Activated CD4-positive, CD25-positive, alpha-beta regulatory T cell treated with anti-CD3 and anti-CD28 coated beads, Interleukin-2, amount 50 U/mL, for 72 hours (primary cell): ENCODE measurements around the gene DLL4.

ENCODE experiments used
- DNase-seq: peaks from one replicate; pipeline ENCODE4 v3.0.0; 2021

Gene DLL4

DNA sequence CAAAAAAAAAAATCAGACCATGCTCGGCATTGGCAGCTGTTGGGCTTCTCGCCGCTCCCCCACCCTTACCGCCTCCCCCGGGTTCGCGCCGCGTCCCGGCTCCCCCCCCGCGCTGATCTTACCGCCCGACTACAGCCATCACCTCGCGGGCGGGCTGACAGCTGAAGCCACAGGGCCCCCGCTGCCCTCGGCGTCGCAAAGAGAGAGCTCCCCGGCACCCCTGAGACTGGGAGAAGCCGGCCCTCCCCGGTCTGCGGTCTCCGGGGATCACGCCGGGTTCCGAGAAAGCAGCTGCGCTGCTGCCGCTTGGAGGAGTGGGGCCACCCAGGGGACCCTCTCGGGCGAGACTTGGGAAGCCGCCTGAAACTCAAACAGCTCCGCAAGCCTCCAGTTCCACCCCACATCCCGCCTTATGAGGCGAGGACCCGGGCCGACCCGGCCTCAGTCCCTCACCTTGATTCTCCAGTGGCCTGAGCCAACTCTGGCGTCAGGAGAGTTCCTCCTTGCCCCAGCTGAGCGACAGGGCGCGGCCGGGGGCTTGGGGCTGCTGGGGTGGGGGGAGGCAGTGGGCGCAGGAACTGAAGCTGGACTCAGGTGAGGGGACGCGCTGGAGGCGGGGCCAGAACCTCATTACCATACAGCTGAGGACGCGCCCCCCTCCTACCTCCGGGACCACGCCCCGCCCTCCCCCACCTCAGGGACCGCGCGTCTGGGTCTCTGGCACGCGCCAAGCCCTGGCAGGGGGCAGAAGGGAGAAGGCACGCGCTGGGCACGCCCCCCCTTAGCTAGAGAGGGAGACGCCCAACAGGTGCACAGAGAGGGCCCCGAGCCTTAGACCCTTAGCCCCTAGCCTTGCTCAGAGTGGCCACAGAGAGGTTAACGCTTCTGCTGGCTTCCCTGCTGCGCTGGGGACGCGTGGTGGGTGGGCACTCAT, 1.0 kb upstream of the DLL4 start:
- DNase-seq = no peak

DNA sequence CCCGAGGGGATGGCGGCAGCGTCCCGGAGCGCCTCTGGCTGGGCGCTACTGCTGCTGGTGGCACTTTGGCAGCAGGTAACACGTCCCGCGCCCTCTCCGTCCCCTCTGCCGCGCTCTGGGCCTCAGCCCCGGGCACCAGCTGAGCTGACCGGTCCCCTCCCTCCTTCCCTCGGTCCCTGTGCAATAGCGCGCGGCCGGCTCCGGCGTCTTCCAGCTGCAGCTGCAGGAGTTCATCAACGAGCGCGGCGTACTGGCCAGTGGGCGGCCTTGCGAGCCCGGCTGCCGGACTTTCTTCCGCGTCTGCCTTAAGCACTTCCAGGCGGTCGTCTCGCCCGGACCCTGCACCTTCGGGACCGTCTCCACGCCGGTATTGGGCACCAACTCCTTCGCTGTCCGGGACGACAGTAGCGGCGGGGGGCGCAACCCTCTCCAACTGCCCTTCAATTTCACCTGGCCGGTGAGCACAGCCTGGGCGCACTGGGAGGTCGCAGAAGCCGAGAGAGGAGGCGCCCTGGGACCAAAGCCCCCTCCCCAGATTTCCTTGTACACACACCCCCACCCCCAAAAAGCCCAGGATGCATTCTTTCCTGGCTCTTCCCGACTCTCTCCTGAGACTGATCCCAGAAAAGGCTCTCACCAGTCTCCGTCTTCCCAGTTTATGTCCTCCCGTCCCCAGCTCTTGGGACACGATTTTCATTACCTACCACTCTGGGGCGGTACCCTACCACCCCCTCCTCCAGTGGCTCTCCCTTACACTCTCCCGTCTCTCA, 705 bp downstream of the DLL4 start:
- DNase-seq = no peak

DNA sequence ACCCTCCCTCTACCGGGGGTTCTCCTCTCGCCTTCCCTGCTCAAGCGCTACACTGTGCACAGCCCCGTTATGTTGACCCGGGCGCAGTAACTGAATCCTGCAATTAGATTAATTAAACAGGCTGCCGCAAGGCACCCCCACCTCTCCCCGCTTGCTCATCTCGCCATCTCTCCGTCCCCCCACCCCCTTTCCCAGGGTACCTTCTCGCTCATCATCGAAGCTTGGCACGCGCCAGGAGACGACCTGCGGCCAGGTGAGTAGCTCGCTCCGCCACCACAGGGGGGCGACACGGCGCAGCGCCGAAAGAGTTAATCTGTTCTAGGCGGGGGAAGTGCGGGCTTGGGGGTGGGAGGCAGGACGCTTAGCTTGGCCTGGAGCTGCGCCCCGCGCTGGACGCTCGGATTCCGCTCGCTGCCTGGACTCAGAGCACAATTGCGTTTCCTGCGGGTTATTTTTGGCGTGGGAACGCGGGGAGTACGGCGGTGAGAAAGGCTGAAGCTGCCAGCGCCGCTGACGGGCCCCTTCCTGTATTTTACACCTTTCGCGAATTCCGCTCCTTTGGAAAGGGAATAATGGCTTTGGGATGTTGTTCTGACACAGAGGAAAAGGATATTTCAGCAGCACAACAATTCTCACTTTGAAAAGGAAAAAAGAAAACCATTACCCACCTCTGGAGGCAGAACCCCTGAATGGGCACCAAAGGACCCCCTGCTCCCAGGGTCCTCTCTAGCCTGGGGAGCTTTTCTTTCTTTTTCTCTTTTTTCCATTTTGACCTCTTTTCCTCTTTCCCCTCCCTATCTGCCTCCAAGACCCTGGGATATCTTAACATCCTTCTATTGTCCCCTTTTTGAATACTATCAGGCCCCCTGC, 1.5 kb downstream of the DLL4 start:
- DNase-seq = peak; percentile 53

DNA sequence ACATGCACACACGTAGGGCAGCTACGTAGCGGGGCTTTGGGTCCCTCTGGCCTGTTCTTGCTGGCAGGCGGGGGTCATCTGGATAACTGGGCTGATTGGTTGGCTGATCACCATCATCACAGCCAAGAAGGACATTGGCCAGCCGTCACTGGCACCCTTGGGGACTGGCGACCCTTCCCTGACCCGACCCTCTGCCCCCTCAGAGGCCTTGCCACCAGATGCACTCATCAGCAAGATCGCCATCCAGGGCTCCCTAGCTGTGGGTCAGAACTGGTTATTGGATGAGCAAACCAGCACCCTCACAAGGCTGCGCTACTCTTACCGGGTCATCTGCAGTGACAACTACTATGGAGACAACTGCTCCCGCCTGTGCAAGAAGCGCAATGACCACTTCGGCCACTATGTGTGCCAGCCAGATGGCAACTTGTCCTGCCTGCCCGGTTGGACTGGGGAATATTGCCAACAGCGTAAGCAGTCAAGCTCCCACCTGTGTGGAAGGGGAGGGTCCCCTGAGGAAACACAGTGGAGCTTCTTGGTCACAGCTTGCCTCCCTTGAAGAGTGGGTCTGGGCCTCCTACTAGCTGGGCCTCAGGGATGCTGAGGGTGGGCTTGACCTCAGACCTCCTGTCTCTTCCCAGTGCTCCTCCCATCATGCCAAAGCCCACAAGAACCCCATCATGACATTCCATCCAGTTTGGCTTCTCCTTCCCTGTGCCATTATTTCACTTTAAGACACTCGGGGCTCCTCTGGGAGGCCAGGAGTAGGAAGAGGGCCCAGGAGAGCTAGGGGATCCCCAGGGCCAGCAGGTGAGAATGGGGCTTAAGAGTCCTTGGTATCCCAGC, 2.4 kb downstream of the DLL4 start:
- DNase-seq = no peak

DNA sequence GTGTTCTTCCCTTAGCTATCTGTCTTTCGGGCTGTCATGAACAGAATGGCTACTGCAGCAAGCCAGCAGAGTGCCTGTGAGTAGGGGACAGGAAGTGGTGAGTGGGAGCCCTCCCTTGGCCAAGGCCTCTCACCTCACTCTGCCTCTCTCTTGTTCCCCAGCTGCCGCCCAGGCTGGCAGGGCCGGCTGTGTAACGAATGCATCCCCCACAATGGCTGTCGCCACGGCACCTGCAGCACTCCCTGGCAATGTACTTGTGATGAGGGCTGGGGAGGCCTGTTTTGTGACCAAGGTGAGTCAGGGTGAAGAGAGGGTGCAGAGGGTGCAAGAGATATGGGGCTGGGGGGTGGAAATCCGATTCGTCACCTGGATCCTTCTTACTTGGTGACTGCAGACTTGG, 3.0 kb downstream of the DLL4 start:
- DNase-seq = no peak

DNA sequence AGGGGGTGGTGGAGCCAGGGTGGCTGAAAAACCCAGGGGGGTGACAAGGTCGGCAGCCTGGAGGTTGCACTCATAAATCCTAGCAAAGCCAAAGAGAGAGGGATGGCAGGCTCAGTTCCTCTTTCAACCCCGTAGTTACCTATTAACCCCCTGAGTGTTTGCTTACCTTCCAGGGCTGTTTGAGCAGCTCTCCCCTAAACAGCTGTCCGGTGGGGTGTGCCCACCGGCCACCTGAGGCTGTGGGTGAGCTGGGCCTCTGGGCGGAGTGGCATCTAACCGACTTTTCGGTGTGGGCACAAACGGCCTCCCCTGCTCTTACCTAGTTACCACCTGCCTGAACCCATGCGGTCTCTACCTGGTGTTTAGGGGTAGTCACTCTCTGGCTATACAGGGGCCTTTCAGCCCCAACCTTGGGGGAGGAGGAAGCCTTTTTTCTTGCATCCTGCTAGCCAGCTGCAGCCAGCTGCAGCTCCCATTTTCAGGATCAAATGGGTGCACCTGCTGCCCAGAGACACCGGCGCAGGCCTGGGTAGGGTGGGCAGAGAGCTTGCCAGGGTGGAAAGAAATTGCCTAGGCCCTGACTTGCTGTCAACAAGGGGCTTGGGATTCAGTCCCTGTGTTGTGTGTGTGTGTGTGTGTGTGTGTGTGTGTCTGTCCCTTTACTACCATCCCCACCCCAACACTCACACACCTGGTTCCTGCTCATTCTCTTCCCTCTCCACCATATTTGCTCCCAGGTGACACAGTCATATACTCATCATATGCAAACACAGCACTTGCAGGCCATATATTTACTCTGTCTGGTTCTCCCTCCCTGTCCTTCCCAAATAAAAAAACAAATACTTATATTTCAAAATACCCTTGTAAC, 3.7 kb downstream of the DLL4 start:
- DNase-seq = no peak

DNA sequence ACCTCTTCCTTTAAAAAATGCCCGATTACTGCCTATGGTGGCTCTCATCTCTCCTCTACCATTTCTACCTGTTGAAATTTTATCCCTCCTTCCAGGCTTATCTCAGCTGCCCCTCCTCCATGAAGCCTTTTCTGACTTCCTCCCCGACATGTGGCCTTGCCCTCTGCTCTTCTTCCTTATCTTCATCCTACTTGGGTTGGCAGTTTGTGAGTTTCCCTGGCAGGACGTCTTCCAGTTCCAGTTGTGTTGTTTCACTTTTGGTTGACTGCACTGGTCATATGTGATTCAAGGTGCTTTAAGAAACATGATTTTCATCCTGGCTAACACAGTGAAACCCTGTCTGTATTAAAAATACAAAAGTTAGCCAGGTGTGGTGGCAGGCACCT, 4.4 kb downstream of the DLL4 start:
- no peak for DNase-seq

DNA sequence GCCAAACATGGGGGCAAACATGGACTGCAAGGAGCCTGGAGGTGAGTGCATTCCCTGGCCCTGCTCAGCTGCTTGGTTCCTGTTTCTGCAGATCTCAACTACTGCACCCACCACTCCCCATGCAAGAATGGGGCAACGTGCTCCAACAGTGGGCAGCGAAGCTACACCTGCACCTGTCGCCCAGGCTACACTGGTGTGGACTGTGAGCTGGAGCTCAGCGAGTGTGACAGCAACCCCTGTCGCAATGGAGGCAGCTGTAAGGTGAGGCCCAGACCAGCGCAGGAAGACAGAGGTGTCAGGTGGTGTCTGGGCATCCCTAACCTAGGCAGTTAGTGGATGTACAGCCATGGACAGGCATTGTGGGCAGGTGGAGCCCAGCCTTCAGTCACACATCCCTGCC, 5.3 kb downstream of the DLL4 start:
- DNase-seq = no peak

DNA sequence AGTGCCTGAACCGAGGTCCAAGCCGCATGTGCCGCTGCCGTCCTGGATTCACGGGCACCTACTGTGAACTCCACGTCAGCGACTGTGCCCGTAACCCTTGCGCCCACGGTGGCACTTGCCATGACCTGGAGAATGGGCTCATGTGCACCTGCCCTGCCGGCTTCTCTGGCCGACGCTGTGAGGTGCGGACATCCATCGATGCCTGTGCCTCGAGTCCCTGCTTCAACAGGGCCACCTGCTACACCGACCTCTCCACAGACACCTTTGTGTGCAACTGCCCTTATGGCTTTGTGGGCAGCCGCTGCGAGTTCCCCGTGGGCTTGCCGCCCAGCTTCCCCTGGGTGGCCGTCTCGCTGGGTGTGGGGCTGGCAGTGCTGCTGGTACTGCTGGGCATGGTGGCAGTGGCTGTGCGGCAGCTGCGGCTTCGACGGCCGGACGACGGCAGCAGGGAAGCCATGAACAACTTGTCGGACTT, 7.1 kb downstream of the DLL4 start:
- DNase-seq = no peak

DNA sequence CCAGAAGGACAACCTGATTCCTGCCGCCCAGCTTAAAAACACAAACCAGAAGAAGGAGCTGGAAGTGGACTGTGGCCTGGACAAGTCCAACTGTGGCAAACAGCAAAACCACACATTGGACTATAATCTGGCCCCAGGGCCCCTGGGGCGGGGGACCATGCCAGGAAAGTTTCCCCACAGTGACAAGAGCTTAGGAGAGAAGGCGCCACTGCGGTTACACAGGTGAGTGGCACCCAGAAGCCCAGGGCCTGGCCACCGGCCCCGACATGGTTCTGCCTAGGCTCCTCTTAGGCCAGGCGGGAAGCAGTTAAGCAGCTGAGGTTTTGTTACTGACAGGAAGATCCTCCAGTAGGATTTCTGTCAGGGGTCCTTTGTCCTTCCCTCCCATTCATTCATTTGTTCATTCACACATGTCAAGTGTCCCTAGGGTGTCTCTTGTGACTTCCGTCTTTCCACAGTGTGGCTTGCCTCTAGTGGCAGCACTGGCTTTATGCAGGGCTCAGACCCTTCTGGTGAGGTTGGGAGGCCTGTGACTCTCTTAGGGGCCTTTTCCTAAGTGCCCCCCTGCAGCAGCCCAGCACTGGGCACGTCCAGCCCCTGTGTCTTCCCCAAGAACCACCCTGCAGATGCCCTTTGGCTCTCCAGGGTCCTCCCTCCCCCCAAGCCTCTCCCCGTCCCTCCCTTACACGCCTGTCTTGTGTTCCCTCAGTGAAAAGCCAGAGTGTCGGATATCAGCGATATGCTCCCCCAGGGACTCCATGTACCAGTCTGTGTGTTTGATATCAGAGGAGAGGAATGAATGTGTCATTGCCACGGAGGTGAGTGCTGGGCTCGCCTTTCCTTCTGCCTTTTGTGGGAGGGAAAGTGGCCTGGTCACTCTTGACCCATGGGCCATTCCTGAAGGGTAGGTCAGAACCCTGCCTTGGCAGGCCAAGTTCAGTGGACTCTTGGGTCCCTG, 7.8 kb downstream of the DLL4 start:
- DNase-seq = no peak

DNA sequence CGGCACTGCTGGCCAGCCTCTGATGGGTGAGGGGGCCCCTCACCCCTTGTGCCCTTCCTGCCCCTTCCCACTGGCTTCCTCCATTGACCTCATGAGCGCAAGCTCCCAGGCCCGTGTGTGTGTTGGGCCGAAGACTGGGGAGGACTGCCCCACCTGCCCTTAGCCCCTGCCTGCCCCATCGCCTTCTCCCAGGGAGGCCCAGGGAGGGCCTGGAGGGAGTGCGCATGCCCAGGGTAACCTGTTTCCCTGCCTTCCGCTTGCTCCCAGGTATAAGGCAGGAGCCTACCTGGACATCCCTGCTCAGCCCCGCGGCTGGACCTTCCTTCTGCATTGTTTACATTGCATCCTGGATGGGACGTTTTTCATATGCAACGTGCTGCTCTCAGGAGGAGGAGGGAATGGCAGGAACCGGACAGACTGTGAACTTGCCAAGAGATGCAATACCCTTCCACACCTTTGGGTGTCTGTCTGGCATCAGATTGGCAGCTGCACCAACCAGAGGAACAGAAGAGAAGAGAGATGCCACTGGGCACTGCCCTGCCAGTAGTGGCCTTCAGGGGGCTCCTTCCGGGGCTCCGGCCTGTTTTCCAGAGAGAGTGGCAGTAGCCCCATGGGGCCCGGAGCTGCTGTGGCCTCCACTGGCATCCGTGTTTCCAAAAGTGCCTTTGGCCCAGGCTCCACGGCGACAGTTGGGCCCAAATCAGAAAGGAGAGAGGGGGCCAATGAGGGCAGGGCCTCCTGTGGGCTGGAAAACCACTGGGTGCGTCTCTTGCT, 8.8 kb downstream of the DLL4 start:
- no peak for DNase-seq

DNA sequence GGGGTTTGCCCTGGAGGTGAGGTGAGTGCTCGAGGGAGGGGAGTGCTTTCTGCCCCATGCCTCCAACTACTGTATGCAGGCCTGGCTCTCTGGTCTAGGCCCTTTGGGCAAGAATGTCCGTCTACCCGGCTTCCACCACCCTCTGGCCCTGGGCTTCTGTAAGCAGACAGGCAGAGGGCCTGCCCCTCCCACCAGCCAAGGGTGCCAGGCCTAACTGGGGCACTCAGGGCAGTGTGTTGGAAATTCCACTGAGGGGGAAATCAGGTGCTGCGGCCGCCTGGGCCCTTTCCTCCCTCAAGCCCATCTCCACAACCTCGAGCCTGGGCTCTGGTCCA, 9.4 kb downstream of the DLL4 start:
- no peak for DNase-seq

DNA sequence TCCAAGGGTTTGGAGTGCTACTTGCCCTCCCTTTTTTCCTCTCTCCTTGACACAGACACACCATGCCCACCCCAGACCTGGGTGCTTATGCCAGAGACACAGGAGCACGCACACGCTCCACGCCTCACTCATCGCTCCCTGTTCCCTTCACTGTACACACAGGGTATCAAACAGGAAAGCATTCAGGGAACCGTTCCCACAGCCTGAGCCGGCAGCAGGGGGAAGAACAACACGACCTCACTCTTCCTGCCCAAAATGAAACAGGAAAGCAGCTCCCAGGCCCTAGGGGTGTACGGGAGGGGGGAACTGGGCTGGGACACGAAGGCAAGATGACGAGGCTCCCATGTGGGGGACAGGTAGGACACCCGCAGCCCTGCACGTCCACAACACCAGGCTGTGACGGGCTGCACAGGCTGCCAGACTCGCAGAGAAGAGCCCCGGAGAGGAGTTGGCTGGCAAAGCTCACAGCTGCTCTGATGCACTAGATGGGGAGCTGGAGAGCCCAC, 11.2 kb downstream of the DLL4 start:
- DNase-seq = no peak

DNA sequence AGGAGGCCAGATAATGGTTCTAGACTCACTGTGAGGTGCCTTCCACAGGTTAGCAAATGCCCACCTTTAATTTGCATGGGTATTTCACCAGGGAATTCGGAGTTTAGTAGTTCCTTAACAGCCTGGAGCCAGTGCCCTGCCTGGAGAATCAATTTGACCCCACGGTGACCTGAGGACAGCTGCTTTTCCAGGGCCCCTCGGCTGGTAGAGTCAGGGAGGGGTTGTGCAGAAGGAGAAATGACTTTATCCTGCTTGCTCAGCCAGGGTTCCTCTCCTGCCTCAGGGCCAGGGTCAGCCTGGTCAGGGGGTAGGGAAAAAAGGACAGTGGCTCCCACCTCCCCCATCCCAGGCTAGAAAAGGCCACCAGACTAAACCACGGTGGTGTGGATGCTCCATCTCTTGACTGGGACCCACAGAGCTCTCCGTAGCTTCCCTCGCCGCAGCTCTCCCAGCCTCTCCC, 12.0 kb downstream of the DLL4 start:
- DNase-seq = no peak

DNA sequence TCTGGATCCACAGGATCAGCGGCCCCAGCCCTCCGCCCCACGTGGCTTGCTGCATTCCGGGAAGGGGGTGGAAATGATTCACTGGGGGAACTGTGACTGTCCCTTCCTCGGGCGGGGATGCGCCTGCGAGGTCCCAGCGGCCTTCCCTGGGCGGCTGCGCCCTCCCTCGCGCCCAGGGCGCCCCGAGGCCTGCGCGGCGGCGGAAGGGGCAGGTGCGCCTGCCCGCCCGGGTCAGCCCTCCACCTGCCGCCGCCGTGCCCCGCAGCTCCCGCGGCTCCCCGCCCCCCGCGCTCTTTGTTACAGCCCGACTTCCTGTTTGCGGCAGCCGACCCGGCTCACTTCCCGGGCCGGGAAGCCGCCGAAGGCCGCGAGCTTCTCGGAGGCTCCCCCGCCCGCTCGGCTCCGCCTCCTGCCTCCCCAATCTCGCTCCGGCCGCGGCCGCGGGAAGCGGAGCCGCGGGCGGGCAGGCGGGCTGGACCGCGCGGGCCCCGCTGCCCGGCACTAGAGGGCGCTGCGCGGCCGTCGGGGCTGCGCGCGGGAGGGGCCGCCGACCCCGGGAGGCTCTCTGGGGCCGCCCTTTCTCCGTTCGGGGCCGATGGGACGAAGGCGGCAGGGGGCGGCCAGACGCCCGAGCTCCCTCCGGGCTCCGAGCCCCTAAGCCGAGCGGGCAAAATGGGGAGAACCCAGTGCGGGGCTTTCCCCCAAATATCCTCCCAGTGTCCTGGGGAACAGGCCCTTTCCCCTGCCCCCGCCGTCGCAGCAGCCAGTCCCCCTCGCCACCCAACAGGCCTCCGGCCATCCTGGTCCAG, 12.6 kb downstream of the DLL4 start:
- peak; percentile 76 for DNase-seq

DNA sequence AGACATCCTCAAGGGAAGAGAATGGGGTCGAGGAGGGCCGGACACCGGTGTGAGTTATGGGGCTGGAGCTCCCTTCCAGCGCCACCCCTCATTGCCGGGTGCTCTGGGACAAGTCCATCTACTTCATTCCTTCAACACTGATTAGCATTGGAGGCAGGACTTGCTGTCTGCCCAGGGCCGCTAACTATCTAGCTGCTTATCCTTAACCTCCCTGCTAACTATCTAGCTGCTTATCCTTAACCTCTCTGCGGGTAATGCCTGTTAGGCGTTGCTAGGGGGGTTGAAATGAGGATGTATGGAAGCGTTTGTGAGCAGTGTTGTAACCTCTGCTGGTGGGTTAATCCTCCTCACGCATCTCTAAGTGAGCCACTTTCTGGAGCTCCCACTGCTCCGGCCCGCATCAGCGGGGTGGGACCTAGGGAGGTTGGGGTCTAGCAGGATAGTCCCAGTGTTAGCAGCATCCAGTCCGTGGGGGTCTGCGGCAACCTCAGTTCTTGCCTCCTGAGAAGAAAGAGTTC, 13.3 kb downstream of the DLL4 start:
- DNase-seq = no peak

DNA sequence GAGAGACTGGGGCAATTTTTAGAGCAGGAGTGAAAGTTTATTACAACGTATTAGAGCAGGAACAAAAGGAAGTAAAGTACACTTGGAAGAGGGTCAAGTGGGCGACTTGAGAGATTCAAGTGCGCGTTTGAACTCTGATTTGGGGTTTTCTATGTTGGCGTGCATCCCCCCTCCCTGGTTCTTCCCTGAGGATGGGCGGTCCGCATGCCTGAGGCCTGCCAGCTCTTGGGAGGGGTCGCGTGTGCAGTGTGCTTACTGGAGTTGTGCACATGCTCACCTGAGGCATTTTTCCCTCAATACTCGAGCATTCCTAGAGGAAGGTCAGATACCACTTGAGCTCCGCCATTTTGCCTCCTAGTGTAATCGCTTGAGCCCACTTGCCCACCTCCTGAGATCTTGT, 13.7 kb downstream of the DLL4 start:
- DNase-seq = no peak
